Activated CD4-positive, CD25-positive, alpha-beta regulatory T cell treated with anti-CD3 and anti-CD28 coated beads, Interleukin-2, amount 50 U/mL, for 72 hours (primary cell): ENCODE data around the gene OR13J1.

ENCODE experiments used
- DNase-seq: peaks from one replicate; pipeline ENCODE4 v3.0.0; 2021

OR13J1 gene

GRCh38 chr9:35856882-35857281 lies 13.3 kb downstream of the OR13J1 start:
- DNase-seq = no peak

- no peak for DNase-seq
Measured at GRCh38 chr9:35856206-35856605, 14.0 kb downstream of the OR13J1 start.

- no peak for DNase-seq
Measured at GRCh38 chr9:35854091-35854762, 16.0 kb downstream of the OR13J1 start.

GRCh38 chr9:35852876-35853865 lies 17.0 kb downstream of the OR13J1 start:
- no peak for DNase-seq

- DNase-seq = no peak
Measured at GRCh38 chr9:35852267-35852815, 17.9 kb downstream of the OR13J1 start.

GRCh38 chr9:35847792-35848572 lies 22.2 kb downstream of the OR13J1 start:
- DNase-seq = no peak

- no peak for DNase-seq
Measured at GRCh38 chr9:35845824-35846771, 24.1 kb downstream of the OR13J1 start.

GRCh38 chr9:35844628-35845270 lies 25.5 kb downstream of the OR13J1 start:
- DNase-seq = no peak

GRCh38 chr9:35842795-35843194 lies 27.4 kb downstream of the OR13J1 start:
- no peak for DNase-seq

- no peak for DNase-seq
Measured at GRCh38 chr9:35842020-35842745, 28.0 kb downstream of the OR13J1 start.

GRCh38 chr9:35841645-35841900 lies 28.6 kb downstream of the OR13J1 start:
- no peak for DNase-seq

- no peak for DNase-seq
Measured at GRCh38 chr9:35840881-35841644, 29.1 kb downstream of the OR13J1 start.

- DNase-seq = no peak
Measured at GRCh38 chr9:35839926-35840325, 30.3 kb downstream of the OR13J1 start.

- no peak for DNase-seq
Measured at GRCh38 chr9:35836595-35836994, 33.6 kb downstream of the OR13J1 start.

GRCh38 chr9:35835766-35836165 lies 34.4 kb downstream of the OR13J1 start:
- DNase-seq = no peak

- DNase-seq = no peak
Measured at GRCh38 chr9:35835216-35835632, 35.0 kb downstream of the OR13J1 start.

- no peak for DNase-seq
Measured at GRCh38 chr9:35834260-35835215, 35.7 kb downstream of the OR13J1 start.

- DNase-seq = no peak
Measured at GRCh38 chr9:35832814-35833213, 37.4 kb downstream of the OR13J1 start.

- DNase-seq = no peak
Measured at GRCh38 chr9:35831040-35831439, 39.2 kb downstream of the OR13J1 start.
